GM18498 (cell line): Measurements from ENCODE around the gene ANKS1B.
"Not testable (repeated sequence)": the region's sequence is repeated elsewhere in the genome, so short reads cannot be mapped to it uniquely, and the experiment has no call there.

Experiments used
- ATAC-seq: cut with Tn5 transposase; IDR thresholded peaks from one replicate; pipeline ENCODE4 v1.9.1; 2021; ENCODE audit warnings: mild to moderate bottlenecking, moderate library complexity; ENCODE audit not compliant: unreplicated experiment

ANKS1B gene

GRCh38 chr12:98799146-98799810 is 1185.5 kb downstream of the ANKS1B start:
- no peak for ATAC-seq

- ATAC-seq, result no peak
These were observed 1187.5 kb downstream of the ANKS1B start for GRCh38 chr12:98797200-98797599.

GRCh38 chr12:98796745-98797144 is 1188.0 kb downstream of the ANKS1B start:
- no peak for ATAC-seq

GRCh38 chr12:98793121-98793520 is 1191.6 kb downstream of the ANKS1B start:
- no peak for ATAC-seq

GRCh38 chr12:98791406-98791805 is 1193.3 kb downstream of the ANKS1B start:
- ATAC-seq, result no peak

GRCh38 chr12:98788396-98788795 is 1196.3 kb downstream of the ANKS1B start:
- ATAC-seq, result no peak

GRCh38 chr12:98786653-98787052 is 1198.1 kb downstream of the ANKS1B start:
- no peak for ATAC-seq

- no peak for ATAC-seq
These were observed 1201.3 kb downstream of the ANKS1B start for GRCh38 chr12:98783420-98783819.

GRCh38 chr12:98780261-98780660 is 1204.5 kb downstream of the ANKS1B start:
- ATAC-seq, result no peak

- ATAC-seq, result no peak
These were observed 1211.9 kb downstream of the ANKS1B start for GRCh38 chr12:98772818-98773217.

GRCh38 chr12:98771811-98772752 is 1212.7 kb downstream of the ANKS1B start:
- ATAC-seq, result no peak

- ATAC-seq, result no peak
These were observed 1214.5 kb downstream of the ANKS1B start for GRCh38 chr12:98770230-98770629.

GRCh38 chr12:98769068-98769467 is 1215.7 kb downstream of the ANKS1B start:
- no peak for ATAC-seq

- ATAC-seq, result no peak
These were observed 1217.5 kb downstream of the ANKS1B start for GRCh38 chr12:98767248-98767647.

GRCh38 chr12:98763656-98764055 is 1221.1 kb downstream of the ANKS1B start:
- ATAC-seq, result no peak

- ATAC-seq, result no peak
These were observed 1226.4 kb downstream of the ANKS1B start for GRCh38 chr12:98758331-98758730.

- ATAC-seq, result no peak
These were observed 1227.3 kb downstream of the ANKS1B start for GRCh38 chr12:98757455-98757854.

GRCh38 chr12:98755855-98756254 is 1228.9 kb downstream of the ANKS1B start:
- ATAC-seq, result not testable (repeated sequence)

- peak; percentile 99 for ATAC-seq
These were observed 1230.6 kb downstream of the ANKS1B start for GRCh38 chr12:98754095-98754494.

GRCh38 chr12:98752726-98753125 is 1232.0 kb downstream of the ANKS1B start:
- ATAC-seq, result no peak

GRCh38 chr12:98751580-98752115 is 1233.1 kb downstream of the ANKS1B start:
- ATAC-seq, result no peak

GRCh38 chr12:98750511-98750910 is 1234.2 kb downstream of the ANKS1B start:
- no peak for ATAC-seq
